Measurements from ENCODE around the gene UBE3B.

The UBE3B gene

DNA sequence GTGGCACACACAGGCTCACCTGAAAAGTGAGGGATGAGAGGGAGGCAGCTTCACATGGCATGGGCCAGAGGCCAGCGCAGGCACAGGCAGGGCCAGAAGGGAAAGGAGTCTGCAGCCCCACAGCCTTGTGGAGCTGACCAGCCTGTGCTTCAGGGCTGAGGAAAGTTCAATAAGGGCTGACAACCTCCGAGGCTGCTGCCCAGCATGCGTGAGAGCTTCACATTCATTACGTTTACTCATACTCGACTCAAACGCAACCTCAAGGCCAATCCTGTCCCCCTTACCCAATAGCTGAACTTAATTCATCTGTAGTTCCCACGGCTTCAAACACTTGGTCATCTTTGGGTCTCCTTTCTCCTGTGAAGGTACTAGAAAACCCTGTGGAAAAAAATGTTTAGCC is 91.1 kb downstream of the UBE3B start:
- in situ Hi-C loops (cut with MboI; ENCODE audit: low sequenced_read_pairs): no loop called here

DNA sequence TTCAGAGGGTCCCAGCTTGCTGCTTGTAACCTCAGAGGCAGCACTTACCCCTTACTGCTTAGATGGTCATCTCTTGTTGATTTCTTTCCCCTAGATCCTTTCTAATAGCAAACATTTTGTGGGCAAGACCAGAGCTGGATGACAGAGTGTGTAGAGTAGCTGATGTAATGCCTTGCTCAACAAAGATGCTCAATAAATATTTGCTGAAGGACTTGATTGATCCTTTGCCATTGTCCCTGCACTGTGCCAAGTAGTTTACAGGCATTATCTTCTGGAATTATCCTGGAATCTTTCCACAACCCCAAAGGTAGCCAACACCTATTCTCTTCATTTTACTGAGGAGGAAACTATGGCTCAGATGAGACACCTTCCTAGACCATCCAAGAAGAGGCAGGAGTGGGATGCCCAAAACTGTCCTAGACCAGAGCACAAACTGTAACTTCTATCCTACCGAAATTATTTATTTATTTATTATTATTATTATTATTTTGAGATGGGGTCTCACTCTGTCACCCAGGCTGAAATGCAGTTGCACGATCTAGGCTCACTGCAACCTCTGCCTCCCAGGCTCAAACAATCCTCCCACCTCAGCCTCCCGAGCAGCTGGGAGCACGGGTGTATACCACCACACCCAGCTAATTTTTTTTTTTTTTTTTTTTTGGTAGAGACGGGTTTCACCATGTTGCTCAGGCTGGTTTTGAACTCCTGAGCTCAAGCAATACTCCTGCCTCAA is 94.5 kb downstream of the UBE3B start:
- in situ Hi-C loops (cut with MboI; ENCODE audit: low sequenced_read_pairs): no loop called here

DNA sequence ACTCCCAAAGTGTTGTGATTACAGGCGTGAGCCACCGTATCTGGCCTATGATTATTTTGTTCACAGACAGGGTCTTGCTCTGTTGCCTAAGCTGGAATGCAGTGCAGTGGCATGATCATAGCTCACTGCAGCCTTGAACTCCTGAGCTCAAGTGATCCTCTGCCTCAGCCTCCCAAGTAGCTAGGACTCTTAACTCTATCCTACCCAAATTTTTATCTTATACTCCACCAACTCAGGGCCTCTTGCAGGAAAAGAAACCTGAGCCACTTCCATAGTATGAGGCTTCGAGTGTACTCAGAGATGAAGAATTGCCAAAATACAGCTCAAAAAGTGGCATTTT is 95.0 kb downstream of the UBE3B start:
- in situ Hi-C loops (cut with MboI; ENCODE audit: low sequenced_read_pairs): no loop called here

DNA sequence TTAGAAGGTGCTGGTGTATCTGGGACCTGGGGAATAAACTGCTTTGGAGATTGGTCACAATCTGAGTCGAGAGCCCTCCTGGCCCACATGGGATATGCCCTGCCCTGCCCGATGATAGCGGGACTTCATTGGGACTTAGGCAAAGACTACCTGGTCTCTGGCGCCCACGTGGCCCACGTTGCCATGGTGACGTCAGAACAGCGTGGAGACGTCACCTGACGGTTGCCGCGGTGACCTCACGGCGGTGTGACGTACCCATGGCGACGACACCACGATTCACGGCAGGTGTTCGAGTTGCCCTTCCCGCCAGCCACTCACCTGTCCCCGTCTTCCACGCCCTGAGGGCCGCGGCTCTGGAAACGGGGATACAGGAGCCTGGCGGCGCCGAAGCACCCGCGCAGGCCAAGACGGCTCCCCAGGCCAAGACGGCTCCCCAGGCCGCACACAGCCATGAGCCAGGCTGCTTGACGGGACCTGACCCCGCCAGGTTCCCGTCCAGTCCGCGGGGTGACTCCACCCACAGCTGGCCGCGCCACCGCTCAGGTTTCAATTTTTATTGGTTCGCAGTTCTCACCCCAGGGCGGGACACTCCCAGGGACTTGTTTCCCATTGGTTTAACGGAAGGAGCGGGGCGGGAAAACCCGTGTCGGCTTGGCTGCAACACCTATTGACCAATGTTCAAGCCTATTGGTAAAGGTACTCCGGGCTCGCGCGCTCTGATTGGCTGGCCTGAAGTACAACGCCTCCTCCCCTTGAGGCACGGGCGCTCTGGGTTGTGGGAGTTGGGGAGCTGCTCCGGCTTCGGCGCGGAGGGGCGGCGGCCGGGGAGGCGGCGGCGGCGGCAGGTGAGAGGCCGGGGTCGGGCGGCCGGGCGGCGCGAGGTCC is 95.8 kb downstream of the UBE3B start, which contains the start of the genes MMAB and MVK:
MMAB (minus strand) TSS at position 476 of the 885 bp plus-strand sequence; CDS start at position 452, 24 bp downstream.
MVK (plus strand) TSS at position 766 of the 885 bp plus-strand sequence. CDS start 1,029 bp downstream, outside the sequence.
- in situ Hi-C loops (cut with MboI; ENCODE audit: low sequenced_read_pairs): no loop called here

DNA sequence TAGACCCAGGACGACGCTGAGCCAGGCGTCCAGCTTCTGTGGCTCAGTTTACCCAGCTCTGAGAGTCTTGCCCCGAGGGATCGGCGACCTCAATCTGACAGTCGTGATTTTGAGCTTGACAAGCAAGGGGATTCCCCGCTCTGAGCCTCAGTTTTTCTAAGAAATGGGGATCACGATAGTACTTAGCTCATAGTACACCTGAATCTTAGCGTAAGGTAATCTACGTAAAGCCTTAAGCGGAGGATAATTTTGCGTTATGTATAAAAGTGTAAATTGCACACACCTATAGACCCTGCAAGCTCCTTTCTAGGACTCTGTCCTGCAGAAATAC is 96.4 kb downstream of the UBE3B start:
- in situ Hi-C loops (cut with MboI; ENCODE audit: low sequenced_read_pairs): no loop called here

DNA sequence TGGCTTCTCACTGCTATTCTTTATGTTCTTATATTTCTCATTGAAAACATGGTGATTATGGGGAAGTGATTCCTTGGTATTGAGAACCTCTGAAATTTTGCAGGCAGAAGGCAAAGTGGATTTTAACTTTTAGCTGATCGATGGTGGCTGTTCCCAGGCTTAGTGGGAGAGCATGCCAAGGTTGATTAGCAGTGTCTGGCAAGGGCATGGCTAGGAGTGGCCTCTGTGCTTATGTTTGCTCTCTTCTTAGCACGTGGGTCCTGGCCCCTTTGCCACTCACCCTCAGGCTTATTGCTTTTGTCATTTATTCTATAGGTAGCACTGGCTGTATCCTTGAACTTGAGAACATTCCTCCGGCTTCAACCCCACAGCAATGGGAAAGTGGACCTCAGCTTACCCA is 98.2 kb downstream of the UBE3B start:
- in situ Hi-C loops (cut with MboI; ENCODE audit: low sequenced_read_pairs): no loop called here

DNA sequence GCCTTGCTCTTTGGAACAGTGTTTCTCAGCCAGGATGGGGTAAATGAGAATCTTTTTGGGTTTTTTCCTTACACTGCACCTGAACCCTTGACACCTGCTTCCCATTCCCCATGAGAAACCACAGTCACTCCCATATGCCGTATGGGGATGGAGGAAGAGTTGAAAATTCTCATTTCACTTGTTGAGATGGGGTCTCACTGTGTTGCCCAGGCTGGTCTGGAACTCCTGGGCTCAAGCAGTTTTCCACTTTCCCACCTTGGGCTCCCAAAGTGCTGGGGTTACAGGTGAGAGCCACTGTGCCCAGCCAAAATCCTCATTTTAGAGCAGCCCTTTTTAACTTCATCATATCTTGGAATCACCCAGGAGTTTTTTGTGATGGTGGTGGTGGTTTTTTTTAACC is 99.9 kb downstream of the UBE3B start:
- in situ Hi-C loops (cut with MboI; ENCODE audit: low sequenced_read_pairs): no loop called here

DNA sequence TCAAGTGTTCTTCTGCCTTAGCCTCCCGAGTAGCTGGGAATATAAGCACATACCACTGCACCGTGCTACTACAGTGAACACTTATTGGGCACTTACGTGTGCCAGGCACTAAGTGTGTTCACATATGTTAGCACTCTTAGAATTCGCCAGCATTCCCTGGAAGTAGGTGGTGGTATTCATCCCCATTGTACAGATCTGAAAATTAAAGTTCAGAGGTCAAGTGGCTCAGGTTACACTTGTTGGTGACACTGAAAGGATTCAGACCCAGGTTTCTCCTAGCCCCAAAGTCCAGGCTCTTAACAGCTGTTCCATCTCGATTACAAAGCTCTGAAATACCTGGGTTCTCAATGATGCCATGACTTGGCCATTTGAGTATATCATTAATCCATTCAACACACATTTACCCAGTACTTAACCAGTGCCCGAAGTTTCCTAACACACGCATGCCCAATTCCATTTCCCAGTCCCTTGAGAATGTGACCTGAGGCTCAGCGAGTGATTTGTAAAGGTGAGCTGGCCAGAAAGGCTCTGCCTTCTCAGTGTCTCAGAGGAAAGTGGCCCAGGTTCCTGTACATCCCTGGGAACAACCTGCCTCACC is 101.0 kb downstream of the UBE3B start:
- in situ Hi-C loops (cut with MboI; ENCODE audit: low sequenced_read_pairs): no loop called here

DNA sequence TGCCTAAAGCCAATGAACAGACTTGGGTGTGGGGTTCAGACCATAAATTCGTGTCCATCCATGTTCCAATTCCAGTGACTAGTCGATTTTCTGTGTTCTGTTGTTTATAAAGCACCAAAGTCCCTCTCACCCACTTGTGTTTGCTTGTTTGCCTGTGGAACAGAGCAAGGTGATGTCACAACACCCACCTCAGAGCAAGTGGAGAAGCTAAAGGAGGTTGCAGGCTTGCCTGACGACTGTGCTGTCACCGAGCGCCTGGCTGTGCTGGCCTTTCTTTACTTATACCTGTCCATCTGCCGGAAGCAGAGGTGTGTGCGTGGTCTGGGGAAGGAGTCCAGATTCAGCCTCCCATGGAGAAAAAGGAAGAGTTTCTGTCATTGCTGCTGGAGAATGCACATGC is 102.2 kb downstream of the UBE3B start:
- in situ Hi-C loops (cut with MboI; ENCODE audit: low sequenced_read_pairs): no loop called here

DNA sequence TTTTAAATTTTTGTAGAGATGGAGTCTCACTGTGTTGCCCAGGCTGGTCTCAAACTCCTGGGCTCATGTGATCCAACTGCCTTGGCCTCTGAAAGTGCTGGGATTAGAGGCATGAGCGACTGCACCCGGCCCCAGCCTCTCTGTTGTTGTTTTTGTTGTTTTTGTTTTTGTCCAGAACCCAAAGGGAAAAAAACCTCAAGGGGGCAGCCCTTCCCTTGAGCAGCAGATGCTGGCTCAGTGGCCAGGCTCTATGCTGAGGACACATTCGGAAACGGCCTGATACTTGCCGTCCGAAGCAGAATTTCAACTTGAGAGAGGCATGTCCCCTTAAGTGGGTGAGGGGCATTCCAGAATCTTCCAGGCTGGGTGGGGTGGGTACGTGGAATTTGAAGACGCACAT is 102.8 kb downstream of the UBE3B start:
- in situ Hi-C loops (cut with MboI; ENCODE audit: low sequenced_read_pairs): no loop called here

DNA sequence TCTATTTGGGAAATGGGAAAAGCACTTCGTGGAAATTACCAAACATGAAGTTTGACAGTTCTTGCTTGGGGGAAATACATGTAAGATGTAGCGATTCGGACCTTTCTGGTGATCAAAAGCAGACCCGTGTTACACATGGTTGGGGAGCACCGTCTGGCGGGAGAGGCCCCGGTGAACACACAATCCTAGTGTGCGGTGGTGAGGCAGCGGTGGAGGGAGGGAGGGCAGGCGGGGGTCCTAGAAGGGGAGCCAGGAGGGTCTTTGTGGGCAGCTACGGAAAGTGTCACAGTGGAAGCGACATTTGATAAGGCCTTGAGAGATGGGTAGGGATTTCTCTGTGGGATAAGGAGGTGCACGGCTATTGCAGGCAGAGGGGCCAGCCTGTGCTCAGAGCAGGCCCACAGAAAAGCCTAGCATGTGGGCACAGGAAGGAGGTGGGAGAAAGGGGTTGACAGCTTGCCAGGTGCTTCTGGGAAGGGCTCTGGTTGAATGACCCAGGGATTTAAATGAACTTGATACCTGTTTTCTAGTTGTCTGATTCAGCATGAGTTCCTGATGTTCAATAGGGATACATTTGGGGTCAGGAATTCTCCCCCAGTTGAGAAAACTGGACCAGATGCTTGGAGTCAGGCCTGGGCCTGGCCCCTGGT is 103.4 kb downstream of the UBE3B start:
- in situ Hi-C loops (cut with MboI; ENCODE audit: low sequenced_read_pairs): no loop called here

DNA sequence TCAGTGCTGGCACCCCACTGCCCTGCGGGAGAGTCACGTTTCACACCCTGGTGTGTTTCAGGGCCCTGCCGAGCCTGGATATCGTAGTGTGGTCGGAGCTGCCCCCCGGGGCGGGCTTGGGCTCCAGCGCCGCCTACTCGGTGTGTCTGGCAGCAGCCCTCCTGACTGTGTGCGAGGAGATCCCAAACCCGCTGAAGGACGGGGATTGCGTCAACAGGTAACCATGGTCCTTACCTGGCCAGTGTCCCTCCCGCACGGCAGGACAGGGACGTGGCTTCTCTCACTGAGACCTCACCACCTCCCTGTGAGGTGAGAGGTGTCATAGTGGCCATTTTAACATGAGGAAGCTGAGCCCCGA is 103.9 kb downstream of the UBE3B start:
- in situ Hi-C loops (cut with MboI; ENCODE audit: low sequenced_read_pairs): no loop called here

DNA sequence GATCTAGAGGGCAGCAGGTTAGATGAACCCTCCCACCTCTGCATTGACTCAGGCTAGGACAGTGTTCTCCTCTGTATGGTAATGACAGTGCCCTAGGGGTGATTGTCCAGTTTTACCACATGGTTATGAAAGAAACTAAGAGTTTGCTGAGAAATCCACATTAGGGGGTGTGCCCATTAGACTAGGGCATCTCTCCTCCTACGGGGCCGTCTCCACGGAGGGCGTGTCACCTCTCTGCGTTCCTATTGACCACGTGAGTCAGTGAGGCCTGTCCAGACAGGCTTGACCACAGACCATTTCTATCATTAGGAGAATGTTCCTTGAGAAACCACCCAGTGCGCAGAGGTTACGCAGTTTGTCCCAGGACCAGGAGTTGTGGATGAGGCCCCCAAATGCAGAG is 104.4 kb downstream of the UBE3B start:
- in situ Hi-C loops (cut with MboI; ENCODE audit: low sequenced_read_pairs): no loop called here

DNA sequence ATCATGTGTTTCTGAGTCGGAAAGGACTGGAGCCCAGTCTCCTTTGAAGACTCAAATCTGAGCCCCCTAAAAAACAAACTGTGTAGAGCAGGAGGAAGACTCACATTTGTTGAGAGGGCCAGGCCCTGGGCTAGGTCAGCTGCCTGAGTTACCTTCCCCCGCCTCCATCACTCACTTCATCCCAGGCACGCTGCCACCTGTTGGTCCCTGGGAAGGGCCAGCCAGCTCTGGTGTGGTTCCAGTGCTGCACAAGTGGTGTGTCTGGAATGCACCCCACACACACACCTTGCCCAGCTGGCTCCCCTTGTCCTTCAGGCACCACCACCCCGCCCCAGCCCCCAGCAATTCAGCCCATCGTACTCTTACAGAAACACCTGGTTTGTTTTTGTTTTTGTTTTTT is 105.2 kb downstream of the UBE3B start:
- in situ Hi-C loops (cut with MboI; ENCODE audit: low sequenced_read_pairs): no loop called here

DNA sequence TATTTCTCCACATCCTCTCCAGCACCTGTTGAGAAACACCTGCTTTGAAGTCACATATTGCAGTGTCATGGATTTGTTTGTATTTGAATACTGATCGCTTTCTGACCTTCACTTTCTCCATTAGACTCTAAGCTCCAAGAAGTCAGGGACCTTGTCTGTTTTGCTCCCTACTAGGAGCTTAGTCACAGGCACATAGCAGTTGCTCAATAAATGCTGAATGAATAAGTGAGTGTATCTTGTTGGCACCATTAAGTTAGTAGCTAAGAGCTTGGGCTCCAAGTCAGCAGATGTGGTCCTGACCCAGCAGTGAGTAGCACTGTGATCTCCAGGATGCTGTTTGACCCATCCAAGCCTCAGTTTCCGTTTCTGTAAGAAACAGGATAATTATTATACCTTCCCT is 106.3 kb downstream of the UBE3B start:
- in situ Hi-C loops (cut with MboI; ENCODE audit: low sequenced_read_pairs): no loop called here
